Stimulated activated naive B cell treated with anti-CD40 and anti-IgM and Interleukin-4, amounts not matched to agents 10 μg/mL and 1 μg/mL and 100 μg/mL, for 72 hours (primary cell): Measurements from ENCODE around the gene PPID.
"Not testable (repeated sequence)": the region's sequence is repeated elsewhere in the genome, so short reads cannot be mapped to it uniquely, and the experiment has no call there.

Experiments
- ATAC-seq, 2 donors: fragments of 150-1000 bp; cut with Tn5 transposase; replicated peaks; 2 replicates each; pipeline ENCODE4 v1.10.0; 2021; ENCODE audit warnings: moderate library complexity in 1 of 2
- DNase-seq: peaks from one replicate; pipeline ENCODE4 v3.0.0; 2021
- H3K27ac Mint-ChIP-seq: one replicate; pipeline ENCODE4 v1.8.0; 2022; ENCODE audit warnings: mild to moderate bottlenecking, mixed read lengths
- H3K27me3 Mint-ChIP-seq, 2 donors: one replicate each; pipeline ENCODE4 v1.8.0; 2022; ENCODE audit warnings: mixed read lengths in 2 of 2
- H3K36me3 Mint-ChIP-seq, 2 donors: one replicate each; pipeline ENCODE4 v1.8.0; 2022; ENCODE audit warnings: mixed read lengths in 2 of 2, mild to moderate bottlenecking in 1 of 2
- H3K4me1 Mint-ChIP-seq, 2 donors: one replicate each; pipeline ENCODE4 v1.8.0; 2022; ENCODE audit warnings: mixed read lengths in 2 of 2, mild to moderate bottlenecking in 1 of 2
- H3K4me3 Mint-ChIP-seq, 2 donors: one replicate each; pipeline ENCODE4 v1.8.0; 2022; ENCODE audit warnings: mild to moderate bottlenecking in 2 of 2, mixed read lengths in 2 of 2, moderate library complexity in 1 of 2
- H3K9me3 Mint-ChIP-seq, 2 donors: one replicate each; pipeline ENCODE4 v1.8.0; 2022; ENCODE audit warnings: mixed read lengths in 2 of 2, mild to moderate bottlenecking in 1 of 2

Gene PPID

GRCh38 chr4:158722917-158723793 lies at the start of gene PPID:
Gene PPID, minus strand, starts transcription at chr4:158723396. Its CDS starts 108 bp downstream, at chr4:158723288.
- Mint-ChIP-seq H3K27ac (peak within 1 kb of the TSS; percentile 99), H3K4me1 (peaks cover 12 to 15% of the 10 kb centered on the region in 2 donors), H3K4me3 (peak within 1 kb of the TSS; percentile 86 to 99), H3K9me3 (no peaks in the 10 kb centered on the region), H3K27me3 (peaks cover 13 to 14% of the 10 kb centered on the region in 2 donors), H3K36me3 (peaks cover 22 to 26% of the 10 kb centered on the region in 2 donors)
- peak; percentile 95 to 98 for ATAC-seq
- peak; percentile 82 for DNase-seq

GRCh38 chr4:158771776-158772175 lies 48.6 kb upstream of the PPID start:
- Mint-ChIP-seq H3K27ac (no peak overlapping the region), H3K9me3 (no peaks in the 10 kb centered on the region), H3K4me3 (no peak overlapping the region), H3K4me1 (peaks cover 4 to 5% of the 10 kb centered on the region in 2 donors), H3K27me3 (peaks cover 64 to 65% of the 10 kb centered on the region in 2 donors), H3K36me3 (peaks cover 0 to 2% of the 10 kb centered on the region in 2 donors)
- no peak for ATAC-seq
- DNase-seq: no peak

- DNase-seq (no peak), ATAC-seq (no peak)
- Mint-ChIP-seq H3K4me3 (no peak overlapping the region), H3K27me3 (peaks cover 67 to 73% of the 10 kb centered on the region in 2 donors), H3K4me1 (peaks cover 5% of the 10 kb centered on the region in 2 donors), H3K9me3 (no peaks in the 10 kb centered on the region), H3K27ac (no peak overlapping the region), H3K36me3 (peaks cover 0 to 2% of the 10 kb centered on the region in 2 donors)
Measured at GRCh38 chr4:158770671-158771070, 47.5 kb upstream of the PPID start.

GRCh38 chr4:158769175-158769921 lies 46.2 kb upstream of the PPID start:
- Mint-ChIP-seq H3K27ac (peak overlapping the region; percentile 89), H3K9me3 (no peaks in the 10 kb centered on the region), H3K4me1 (peaks cover 5% of the 10 kb centered on the region in 2 donors), H3K4me3 (peak overlapping the region; percentile 93 to 94), H3K27me3 (peaks cover 65 to 68% of the 10 kb centered on the region in 2 donors), H3K36me3 (peaks cover 0 to 2% of the 10 kb centered on the region in 2 donors)
- peak; percentile 49 to 51 for ATAC-seq
- DNase-seq: peak; percentile 7

GRCh38 chr4:158768555-158769174 lies 45.5 kb upstream of the PPID start, which contains the start of gene FNIP2:
Gene FNIP2, plus strand, starts transcription at chr4:158769026. Its CDS starts 187 bp downstream, at chr4:158769213.
- peaks cover 0 to 2% of the 10 kb centered on the region in 2 donors for H3K36me3 Mint-ChIP-seq
- no peaks in the 10 kb centered on the region for H3K9me3 Mint-ChIP-seq
- DNase-seq (peak; percentile 28), ATAC-seq (peak; percentile 82 to 83)
- H3K4me3 Mint-ChIP-seq: peak within 1 kb of the TSS; percentile 93 to 94
- H3K27me3 Mint-ChIP-seq: peaks cover 69 to 70% of the 10 kb centered on the region in 2 donors
- H3K4me1 Mint-ChIP-seq: peaks cover 5% of the 10 kb centered on the region in 2 donors
- H3K27ac Mint-ChIP-seq: peak within 1 kb of the TSS; percentile 89

GRCh38 chr4:158767451-158767850 lies 44.3 kb upstream of the PPID start:
- Mint-ChIP-seq H3K27ac (no peak overlapping the region), H3K27me3 (peaks cover 71% of the 10 kb centered on the region in 2 donors), H3K4me1 (peaks cover 5% of the 10 kb centered on the region in 2 donors), H3K4me3 (no peak overlapping the region), H3K9me3 (no peaks in the 10 kb centered on the region), H3K36me3 (peaks cover 0 to 2% of the 10 kb centered on the region in 2 donors)
- no peak for ATAC-seq
- no peak for DNase-seq

- no peaks in the 10 kb centered on the region for H3K9me3 Mint-ChIP-seq
- H3K27ac Mint-ChIP-seq: no peak overlapping the region
- no peak overlapping the region for H3K4me3 Mint-ChIP-seq
- peaks cover 5% of the 10 kb centered on the region in 2 donors for H3K4me1 Mint-ChIP-seq
- DNase-seq: no peak
- peaks cover 0 to 2% of the 10 kb centered on the region in 2 donors for H3K36me3 Mint-ChIP-seq
- peaks cover 71% of the 10 kb centered on the region in 2 donors for H3K27me3 Mint-ChIP-seq
- ATAC-seq: no peak
Measured at GRCh38 chr4:158766434-158767044, 43.3 kb upstream of the PPID start.

GRCh38 chr4:158763462-158763861 lies 40.3 kb upstream of the PPID start:
- H3K27me3 Mint-ChIP-seq: peaks cover 70 to 78% of the 10 kb centered on the region in 2 donors
- ATAC-seq (no peak), DNase-seq (no peak)
- no peak overlapping the region for H3K27ac Mint-ChIP-seq
- H3K4me3 Mint-ChIP-seq: no peak overlapping the region
- H3K4me1 Mint-ChIP-seq: peaks cover 0 to 2% of the 10 kb centered on the region in 2 donors
- H3K36me3 Mint-ChIP-seq: no peaks in the 10 kb centered on the region
- H3K9me3 Mint-ChIP-seq: peaks cover 0 to 2% of the 10 kb centered on the region in 2 donors

- H3K9me3 Mint-ChIP-seq: peaks cover 0 to 5% of the 10 kb centered on the region in 2 donors
Measured at GRCh38 chr4:158762553-158762952, 39.4 kb upstream of the PPID start.

GRCh38 chr4:158760866-158761265 lies 37.7 kb upstream of the PPID start:
- ATAC-seq (no peak), DNase-seq (no peak)
- no peak overlapping the region for H3K4me3 Mint-ChIP-seq
- H3K36me3 Mint-ChIP-seq: peaks cover 0 to 5% of the 10 kb centered on the region in 2 donors
- H3K27me3 Mint-ChIP-seq: peaks cover 67 to 78% of the 10 kb centered on the region in 2 donors
- peaks cover 10 to 15% of the 10 kb centered on the region in 2 donors for H3K9me3 Mint-ChIP-seq
- no peaks in the 10 kb centered on the region for H3K4me1 Mint-ChIP-seq
- no peak overlapping the region for H3K27ac Mint-ChIP-seq

More at GRCh38 chr4:158762553-158762952, 39.4 kb upstream of the PPID start:
- Mint-ChIP-seq H3K4me3 (no peak overlapping the region), H3K27ac (no peak overlapping the region), H3K36me3 (no peaks in the 10 kb centered on the region), H3K27me3 (peaks cover 66 to 77% of the 10 kb centered on the region in 2 donors), H3K4me1 (peaks cover 0 to 2% of the 10 kb centered on the region in 2 donors)
- no peak for DNase-seq
- ATAC-seq: no peak

- not testable (repeated sequence) for H3K4me3 Mint-ChIP-seq, DNase-seq, ATAC-seq, H3K27ac Mint-ChIP-seq, H3K4me1 Mint-ChIP-seq, H3K36me3 Mint-ChIP-seq
- H3K9me3 Mint-ChIP-seq: peaks cover 12 to 18% of the 10 kb centered on the region in 2 donors
- H3K27me3 Mint-ChIP-seq: peaks cover 62 to 91% of the 10 kb centered on the region in 2 donors
Measured at GRCh38 chr4:158759539-158759938, 36.3 kb upstream of the PPID start.

GRCh38 chr4:158758703-158759102 lies 35.5 kb upstream of the PPID start:
- Mint-ChIP-seq H3K36me3 (peaks cover 0 to 6% of the 10 kb centered on the region in 2 donors), H3K27me3 (peaks cover 61 to 91% of the 10 kb centered on the region in 2 donors), H3K4me3 (no peak overlapping the region), H3K9me3 (peaks cover 12 to 18% of the 10 kb centered on the region in 2 donors), H3K4me1 (no peaks in the 10 kb centered on the region), H3K27ac (no peak overlapping the region)
- DNase-seq (no peak), ATAC-seq (no peak)

- ATAC-seq: no peak
- Mint-ChIP-seq H3K36me3 (peaks cover 0 to 6% of the 10 kb centered on the region in 2 donors), H3K4me1 (no peaks in the 10 kb centered on the region), H3K27me3 (peaks cover 57 to 85% of the 10 kb centered on the region in 2 donors), H3K4me3 (no peak overlapping the region), H3K27ac (no peak overlapping the region), H3K9me3 (peaks cover 12 to 18% of the 10 kb centered on the region in 2 donors)
- no peak for DNase-seq
Measured at GRCh38 chr4:158758142-158758541, 34.9 kb upstream of the PPID start.
